Fibroblast of lung (primary cell): ENCODE measurements around the gene CD59. TPM values are rescaled to one million over a fixed set of nuclear protein-coding genes. Genes with fewer than 3 reads are reported as not detected.
"Not testable (repeated sequence)": the region's sequence is repeated elsewhere in the genome, so short reads cannot be mapped to it uniquely, and the experiment has no call there.

ENCODE experiments used
- DNase-seq, 2 donors: peaks; one replicate each; pipeline versions ENCODE4 v3.0.0 to v3.0.0-alpha.2; 2010; ENCODE audit warnings: low read depth in 2 of 2
- H2AFZ ChIP-seq: 2 replicates; pipeline ENCODE4 v1.5.1; 2012; ENCODE audit warnings: low read length, control low read depth, inconsistent platforms
- H3K27ac ChIP-seq: 2 replicates; pipeline ENCODE4 v1.5.1; 2011; ENCODE audit warnings: low read length, control low read depth; ENCODE audit not compliant: insufficient read depth
- H3K27me3 ChIP-seq: 2 replicates; pipeline ENCODE4 v1.5.1; 2011; ENCODE audit warnings: mild to moderate bottlenecking, low read length; ENCODE audit not compliant: control insufficient read depth, insufficient read depth
- H3K36me3 ChIP-seq: 2 replicates; pipeline ENCODE4 v1.5.1; 2011; ENCODE audit warnings: low read length; ENCODE audit not compliant: control insufficient read depth, insufficient read depth
- H3K4me1 ChIP-seq: 2 replicates; pipeline ENCODE4 v1.5.1; 2011; ENCODE audit warnings: low read length; ENCODE audit not compliant: control insufficient read depth, insufficient read depth; ENCODE audit errors: extremely low read depth
- H3K4me2 ChIP-seq: 2 replicates; pipeline ENCODE4 v1.5.1; 2011; ENCODE audit warnings: low read length, control low read depth; ENCODE audit not compliant: insufficient read depth; ENCODE audit errors: extremely low read depth
- H3K4me3 ChIP-seq, 4 experiments: fragments of 200-600 bp in 1 of 4; sonication (generic) in 1 of 4; replicated peaks in 1 of 4; 2 replicates each; pipeline ENCODE4 v1.5.1; 2011 to 2016; ENCODE audit warnings: low read length in 4 of 4, low read depth in 3 of 4, mild to moderate bottlenecking in 3 of 4, control low read depth in 2 of 4, inconsistent platforms in 1 of 4, mixed read lengths in 1 of 4; ENCODE audit not compliant: insufficient read depth in 1 of 4; ENCODE audit errors: control extremely low read depth in 1 of 4
- H3K79me2 ChIP-seq: 2 replicates; pipeline ENCODE4 v1.5.1; 2012; ENCODE audit warnings: mild to moderate bottlenecking, low read length, inconsistent platforms; ENCODE audit not compliant: control insufficient read depth, insufficient read depth
- H3K9ac ChIP-seq: 2 replicates; pipeline ENCODE4 v1.5.1; 2011; ENCODE audit warnings: mild to moderate bottlenecking, low read length, control low read depth; ENCODE audit not compliant: insufficient read depth
- H3K9me3 ChIP-seq: 2 replicates; pipeline ENCODE4 v1.5.1; 2012; ENCODE audit warnings: low read depth, low read length; ENCODE audit not compliant: control insufficient read depth, insufficient read depth
- H4K20me1 ChIP-seq: 2 replicates; pipeline ENCODE4 v1.5.1; 2011; ENCODE audit warnings: low read length; ENCODE audit not compliant: control insufficient read depth, insufficient read depth; ENCODE audit errors: extremely low read depth
- CTCF ChIP-seq, 2 donors: IDR thresholded peaks in 1 of 2; conservative IDR thresholded peaks in 1 of 2; 1 replicate in 1 of 2; 2 replicates in 1 of 2; pipeline ENCODE4 v1.5.1; 2011 to 2012; ENCODE audit warnings: low read length in 2 of 2, control low read depth in 1 of 2, inconsistent platforms in 1 of 2, low read depth in 1 of 2, mild to moderate bottlenecking in 1 of 2
- EZH2 ChIP-seq: IDR thresholded peaks from 2 replicates; pipeline ENCODE4 v1.5.1; 2012; ENCODE audit warnings: low read length, control low read depth, mild to moderate bottlenecking; ENCODE audit errors: missing control alignments
- polyA plus RNA-seq, 2 donors: library from polyadenylated mRNA; depleted of rRNA in 1 of 2; stranded (reverse) in 1 of 2; unstranded in 1 of 2; fragments of >200 nt; gene quantifications; 2 replicates each; pipeline ENCODE4 v1.2.1, GENCODE V29; 2011 to 2012; ENCODE audit warnings: missing spikeins in 1 of 2
- total RNA-seq: library from RNA; depleted of rRNA; stranded (reverse); fragments of >200 nt; gene quantifications from 2 replicates; pipeline ENCODE4 v1.2.1, GENCODE V29; 2014

CD59 gene
- total and polyA plus RNA-seq, 2 donors (not counting 1 experiment from before 2014, with no cell fraction given): 380 to 1,165 TPM

DNA sequence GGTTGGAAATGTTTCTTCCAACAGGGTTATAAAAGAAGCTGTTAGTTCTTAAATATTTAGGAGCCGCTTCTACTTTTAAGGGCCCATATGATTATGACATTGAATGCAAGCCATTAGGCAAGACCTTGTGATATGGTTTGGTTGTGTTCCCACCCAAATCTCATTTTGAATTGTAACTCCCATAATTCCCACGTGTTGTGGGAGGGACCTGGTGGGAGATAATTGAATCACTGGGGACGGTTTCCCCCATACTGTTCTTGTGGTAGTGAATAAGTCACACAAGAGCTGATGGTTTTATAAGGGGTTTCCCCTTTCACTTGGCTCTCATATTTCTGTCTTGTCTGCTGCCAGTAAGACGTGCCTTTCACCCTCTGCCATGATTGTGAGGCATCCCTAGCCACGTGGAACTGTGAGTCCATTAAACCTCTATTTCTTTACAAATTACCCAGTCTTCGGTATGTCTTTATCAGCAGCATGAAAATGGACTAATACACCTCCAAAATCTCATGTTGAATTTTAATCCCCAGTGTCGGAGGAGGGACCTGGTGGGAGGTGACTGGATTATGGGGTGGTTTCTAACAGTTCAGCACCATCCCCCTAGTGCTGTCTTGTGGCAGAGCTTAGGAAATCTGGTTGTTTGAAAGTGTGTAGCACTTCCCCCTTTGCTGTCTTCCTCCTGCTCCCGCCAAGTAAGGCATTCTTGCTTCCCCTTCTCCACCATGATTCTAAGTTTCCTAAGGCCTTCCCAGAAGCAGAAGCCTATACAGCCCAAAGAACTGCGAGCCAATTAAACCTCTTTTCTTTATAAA, 4.3 kb downstream of the CD59 start:
- Histone ChIP-seq H3K27ac (peak overlapping the region; percentile 50), H3K4me3 (no peak overlapping the region), H3K9me3 (no peaks in the 10 kb centered on the region), H2AFZ (no peak overlapping the region), H3K9ac (no peak overlapping the region), H3K4me2 (peak overlapping the region; percentile 58), H3K4me1 (peaks cover 12% of the 10 kb centered on the region), H3K36me3 (peaks cover 7% of the 10 kb centered on the region), H3K27me3 (no peaks in the 10 kb centered on the region), H3K79me2 (peaks cover 86% of the 10 kb centered on the region), H4K20me1 (no peaks in the 10 kb centered on the region)
- no peak for TF ChIP-seq CTCF (conservative IDR thresholded peaks at IDR 0.05 in 1 of 2, IDR thresholded peaks at IDR 0.05 in 1 of 2; ENCODE audit: low read depth in 1 of 2, low read length in 2 of 2)
- TF ChIP-seq EZH2: no peak
- DNase-seq: peak in 1 of 2 donors; percentile 52

DNA sequence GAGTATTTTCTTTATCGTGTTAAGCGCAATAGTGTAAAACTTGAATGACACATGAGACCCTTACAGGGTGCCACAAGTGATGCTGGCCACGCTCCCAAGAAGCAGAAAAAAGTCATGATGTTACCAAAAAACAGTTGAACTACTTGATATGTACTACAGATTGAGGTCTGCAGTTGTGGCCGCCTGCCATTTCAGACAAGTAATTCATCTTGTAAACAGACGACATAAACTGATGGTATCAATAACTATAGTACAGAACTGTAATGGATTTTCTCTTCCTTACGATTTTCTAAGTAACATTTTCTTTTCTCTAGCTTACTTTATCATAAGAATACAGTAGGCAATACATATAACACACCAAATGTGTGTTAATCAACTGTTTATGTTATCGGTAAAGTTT, 5.5 kb downstream of the CD59 start:
- no peak for DNase-seq
- Histone ChIP-seq H2AFZ (no peak overlapping the region), H3K4me2 (peak overlapping the region; percentile 76), H3K9me3 (no peaks in the 10 kb centered on the region), H3K4me3 (peak overlapping the region; percentile 9 to 26 (median 16)), H3K4me1 (peaks cover 10% of the 10 kb centered on the region), H3K79me2 (peaks cover 90% of the 10 kb centered on the region), H3K27me3 (no peaks in the 10 kb centered on the region), H4K20me1 (no peaks in the 10 kb centered on the region), H3K9ac (no peak overlapping the region), H3K27ac (peak overlapping the region; percentile 48), H3K36me3 (peaks cover 7% of the 10 kb centered on the region)
- TF ChIP-seq EZH2: no peak
- no peak for TF ChIP-seq CTCF (conservative IDR thresholded peaks at IDR 0.05 in 1 of 2, IDR thresholded peaks at IDR 0.05 in 1 of 2; ENCODE audit: low read depth in 1 of 2, low read length in 2 of 2)

GRCh38 chr11:33729072-33729664, 7.1 kb downstream of the CD59 start:
- H3K27ac ChIP-seq, H4K20me1 ChIP-seq, H3K27me3 ChIP-seq, H3K9me3 ChIP-seq, H2AFZ ChIP-seq, H3K9ac ChIP-seq, H3K4me3 ChIP-seq, H3K36me3 ChIP-seq, H3K4me2 ChIP-seq, DNase-seq: not testable (repeated sequence)
- Histone ChIP-seq H3K4me1 (peaks cover 11% of the 10 kb centered on the region), H3K79me2 (peaks cover 90% of the 10 kb centered on the region)

DNA sequence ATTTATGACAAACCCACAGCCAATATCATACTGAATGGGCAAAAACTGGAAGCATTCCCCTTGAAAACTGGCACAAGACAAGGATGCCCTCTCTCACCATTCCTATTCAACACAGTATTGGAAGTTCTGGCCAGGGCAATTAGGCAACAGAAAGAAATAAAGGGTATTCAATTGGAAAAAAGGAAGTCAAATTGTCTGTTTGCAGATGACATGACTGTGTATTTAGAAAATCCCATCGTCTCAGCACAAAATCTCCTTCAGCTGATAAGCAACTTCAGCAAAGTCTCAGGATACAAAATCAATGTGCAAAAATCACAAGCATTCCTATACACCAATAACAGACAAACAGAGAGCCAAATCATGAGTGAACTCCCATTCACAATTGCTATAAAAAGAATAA, 8.7 kb downstream of the CD59 start:
- not testable (repeated sequence) for DNase-seq, H3K27ac ChIP-seq, H2AFZ ChIP-seq, H3K9ac ChIP-seq, H4K20me1 ChIP-seq, H3K9me3 ChIP-seq, H3K27me3 ChIP-seq, H3K4me2 ChIP-seq, H3K36me3 ChIP-seq, H3K4me3 ChIP-seq
- H3K4me1 ChIP-seq: peaks cover 20% of the 10 kb centered on the region
- peaks cover 89% of the 10 kb centered on the region for H3K79me2 ChIP-seq
